GM04504 (cell line): Measurements from ENCODE around the gene MEG3.

Source experiments
- DNase-seq: peaks from one replicate; pipeline ENCODE4 v3.0.0-alpha.2; 2012; ENCODE audit warnings: low read depth

The MEG3 gene

GRCh38 chr14:100846309-100846859 lies 20.5 kb downstream of the MEG3 start:
- DNase-seq = no peak

DNA sequence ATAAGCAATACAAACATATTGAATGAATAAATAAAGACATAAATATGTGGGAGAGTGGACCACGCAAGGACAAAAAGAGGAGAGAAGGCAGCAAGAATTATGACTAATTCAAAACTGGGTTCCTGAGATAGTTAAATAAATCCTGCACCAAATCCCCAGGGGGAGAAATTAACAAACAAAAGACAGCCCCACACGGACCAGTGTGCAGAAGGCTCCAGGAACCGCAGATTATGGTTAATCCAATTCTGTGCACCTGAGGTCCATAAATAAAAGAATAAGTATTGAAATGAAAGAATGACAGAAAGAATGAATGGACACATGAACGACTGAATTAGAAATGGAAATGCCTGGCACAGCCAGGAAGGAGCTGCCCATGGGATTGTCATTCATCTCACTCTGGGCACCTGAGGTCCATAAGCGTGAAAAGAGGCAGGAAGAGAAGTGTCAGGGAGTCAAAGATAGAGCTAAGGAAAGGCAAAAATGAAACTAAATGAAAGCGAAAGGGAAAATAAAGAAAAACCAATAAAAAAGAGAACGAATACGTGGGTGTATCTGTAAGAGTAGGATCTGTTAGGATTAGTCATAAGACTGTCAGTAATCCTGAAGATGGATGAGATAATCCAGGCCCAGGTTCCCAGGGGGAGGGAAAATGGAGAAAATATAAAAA lies 23.3 kb downstream of the MEG3 start:
- DNase-seq = no peak

GRCh38 chr14:100850841-100851585 lies 25.1 kb downstream of the MEG3 start:
- no peak for DNase-seq

- no peak for DNase-seq
Measured at GRCh38 chr14:100851586-100851916, 25.6 kb downstream of the MEG3 start.

DNA sequence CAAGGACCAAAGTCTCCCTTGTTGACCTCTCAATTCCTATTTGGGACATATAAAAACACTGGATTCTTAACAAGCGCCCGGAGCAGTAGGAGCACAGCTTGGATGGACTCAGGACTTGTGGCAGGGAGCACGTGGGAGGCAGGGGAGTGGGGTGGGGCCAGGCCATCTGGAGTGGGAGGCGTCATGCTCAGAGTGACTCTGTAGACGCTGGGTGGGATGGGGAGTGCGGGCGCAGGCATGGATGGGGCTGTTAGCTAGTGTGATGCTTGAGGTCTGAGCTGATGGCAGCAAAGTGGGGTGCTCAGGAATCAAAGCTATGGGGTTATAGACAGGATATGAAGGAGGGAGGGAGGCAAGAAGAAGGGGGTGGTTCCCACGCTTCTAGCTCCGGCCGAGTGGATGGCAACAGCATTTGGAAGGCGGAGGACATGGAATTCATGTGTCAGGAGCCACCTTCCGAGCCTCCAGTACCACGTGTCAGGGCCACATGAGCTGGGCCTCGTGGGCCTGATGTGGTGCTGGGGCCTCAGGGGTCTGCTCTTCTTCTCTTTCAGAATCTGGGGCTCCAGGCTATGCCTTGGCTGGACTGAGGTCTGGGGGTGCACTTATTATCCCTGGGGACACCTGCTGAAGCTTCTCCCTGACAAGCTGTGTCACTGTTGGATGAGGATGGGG lies 26.2 kb downstream of the MEG3 start:
- no peak for DNase-seq

DNA sequence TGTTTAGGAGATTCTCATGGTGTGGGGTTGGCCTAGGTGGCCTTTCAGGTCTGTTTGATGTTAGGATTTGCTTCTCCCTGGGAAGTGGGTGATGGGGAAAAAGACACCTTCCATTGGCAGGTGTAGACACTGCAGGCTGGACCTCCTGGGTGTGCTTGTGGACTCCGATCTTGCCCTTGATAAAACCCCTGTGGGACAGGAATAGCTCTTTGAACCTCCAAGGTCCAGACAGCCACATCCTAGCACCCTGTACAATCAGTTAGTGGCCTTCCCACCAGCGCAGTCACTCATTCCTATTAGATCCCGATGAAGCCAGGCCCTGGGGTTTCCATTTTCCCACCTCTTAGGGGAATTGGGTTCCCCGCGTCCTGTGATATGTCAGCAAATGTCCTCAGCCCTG lies 28.5 kb downstream of the MEG3 start:
- DNase-seq = no peak

GRCh38 chr14:100855256-100855930 lies 29.5 kb downstream of the MEG3 start:
- DNase-seq = no peak

- DNase-seq = no peak
Measured at GRCh38 chr14:100856056-100856950, 30.4 kb downstream of the MEG3 start.

GRCh38 chr14:100857233-100857922 lies 31.5 kb downstream of the MEG3 start:
- no peak for DNase-seq

- DNase-seq = no peak
Measured at GRCh38 chr14:100857923-100858837, 32.3 kb downstream of the MEG3 start.

DNA sequence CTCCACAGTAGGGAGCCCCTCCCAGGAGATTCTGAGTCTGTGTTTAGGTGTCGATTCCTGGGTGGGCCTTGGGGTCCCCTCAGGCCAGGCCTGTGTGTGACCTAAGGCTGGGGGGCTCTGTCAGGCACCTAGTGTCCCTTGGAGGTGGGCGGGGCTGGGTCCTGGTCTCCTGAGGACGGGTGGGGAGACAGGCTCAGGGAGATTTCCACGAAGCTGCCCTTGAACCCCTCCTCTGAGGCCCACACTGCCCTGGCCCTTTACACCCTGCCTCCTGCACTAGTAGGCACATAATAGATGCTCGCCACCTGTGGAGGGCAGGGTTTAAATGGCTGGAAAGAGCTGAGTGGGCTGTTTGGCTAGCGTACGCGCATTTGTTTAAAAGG lies 32.9 kb downstream of the MEG3 start:
- no peak for DNase-seq

DNA sequence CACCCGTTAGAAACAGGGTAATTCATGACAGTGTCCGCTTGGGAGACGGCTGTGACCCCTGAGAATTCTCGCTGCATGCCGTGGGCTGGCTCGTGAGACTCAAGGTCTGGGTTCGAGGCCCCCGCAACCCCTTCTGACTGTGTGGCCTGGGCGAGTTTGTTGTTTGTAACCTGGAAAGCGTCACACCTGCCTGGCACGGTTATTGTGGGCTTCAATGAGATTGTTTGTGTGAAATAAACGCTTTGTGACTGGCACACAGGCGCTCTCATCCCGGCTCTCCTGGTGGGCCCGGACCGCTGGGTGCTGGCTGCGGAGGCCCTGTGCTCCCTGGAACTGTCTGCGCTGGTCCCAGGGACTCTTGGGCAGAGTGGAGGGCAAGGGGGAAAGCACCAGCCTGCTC lies 33.9 kb downstream of the MEG3 start:
- DNase-seq = no peak

DNA sequence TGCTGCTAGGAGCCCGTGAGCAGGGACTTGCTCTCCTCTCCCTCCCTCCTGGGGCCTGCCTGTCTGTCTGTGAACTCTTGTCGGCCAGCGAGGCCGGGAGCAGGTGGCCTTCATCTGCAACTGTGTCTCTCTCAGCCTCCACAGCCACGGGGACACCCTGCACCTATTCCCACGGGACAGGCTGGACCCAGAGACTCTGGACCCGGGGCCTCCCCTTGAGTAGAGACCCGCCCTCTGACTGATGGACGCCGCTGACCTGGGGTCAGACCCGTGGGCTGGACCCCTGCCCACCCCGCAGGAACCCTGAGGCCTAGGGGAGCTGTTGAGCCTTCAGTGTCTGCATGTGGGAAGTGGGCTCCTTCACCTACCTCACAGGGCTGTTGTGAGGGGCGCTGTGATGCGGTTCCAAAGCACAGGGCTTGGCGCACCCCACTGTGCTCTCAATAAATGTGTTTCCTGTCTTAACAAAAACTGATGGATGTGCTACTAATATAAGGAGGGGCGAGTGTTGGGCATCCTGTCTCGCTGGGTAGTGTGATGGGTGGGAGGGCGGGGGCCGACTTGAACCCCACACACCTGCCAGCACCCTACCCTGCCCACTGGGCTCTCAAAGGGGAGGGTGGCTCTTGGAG lies 34.8 kb downstream of the MEG3 start:
- no peak for DNase-seq

DNA sequence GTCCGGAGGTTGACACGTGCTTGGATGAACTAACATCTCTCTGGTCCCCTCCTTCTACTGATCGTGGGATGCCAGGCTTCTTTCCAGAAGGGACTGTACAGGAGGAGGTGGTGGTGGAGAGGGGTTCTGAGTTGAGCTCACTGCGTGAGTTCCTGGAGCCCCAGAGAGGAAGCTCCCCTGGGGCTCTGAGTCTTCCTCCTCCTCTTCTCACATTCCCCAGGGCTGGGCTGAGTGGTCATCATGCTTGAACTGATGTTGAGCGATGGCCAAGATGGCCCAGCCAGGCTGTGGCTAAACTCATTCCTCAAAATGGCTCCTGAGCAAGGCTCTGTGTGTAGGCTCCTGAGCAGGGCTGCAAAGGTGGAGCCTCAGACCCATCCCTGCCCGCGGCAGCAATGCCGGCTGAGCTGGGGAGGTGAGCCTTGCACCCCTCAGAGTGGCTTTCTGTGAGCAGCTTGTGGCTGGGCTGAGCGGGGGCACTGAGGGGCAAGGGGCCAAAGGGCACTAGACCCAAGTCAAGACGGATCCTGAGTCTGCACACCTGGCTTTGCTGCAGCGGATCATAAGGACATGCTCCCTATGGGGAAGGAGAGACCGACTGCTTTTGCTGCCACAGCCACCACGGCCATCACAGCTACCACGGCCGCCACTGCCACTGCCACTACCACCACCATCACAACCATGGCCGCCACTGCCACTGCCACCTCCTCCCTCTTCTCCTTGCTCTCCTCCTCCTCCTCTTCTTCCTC lies 35.4 kb downstream of the MEG3 start:
- no peak for DNase-seq

DNA sequence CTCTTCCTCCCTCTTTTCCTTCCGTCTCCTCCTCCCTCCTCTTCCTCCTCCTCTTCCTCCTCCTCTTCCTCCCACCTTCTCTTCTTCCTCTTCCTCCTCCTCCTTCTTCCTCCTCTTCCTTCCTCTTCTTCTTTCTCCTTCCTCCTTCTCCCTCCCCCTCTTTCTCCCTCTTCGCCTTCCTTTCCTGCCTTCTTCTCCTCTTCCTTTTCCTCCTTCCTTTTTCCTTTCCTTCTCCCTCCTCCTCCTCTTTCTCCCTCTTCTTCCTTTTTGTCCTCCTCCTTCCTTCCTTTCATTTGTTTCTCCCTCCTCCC lies 36.0 kb downstream of the MEG3 start:
- DNase-seq = no peak

DNA sequence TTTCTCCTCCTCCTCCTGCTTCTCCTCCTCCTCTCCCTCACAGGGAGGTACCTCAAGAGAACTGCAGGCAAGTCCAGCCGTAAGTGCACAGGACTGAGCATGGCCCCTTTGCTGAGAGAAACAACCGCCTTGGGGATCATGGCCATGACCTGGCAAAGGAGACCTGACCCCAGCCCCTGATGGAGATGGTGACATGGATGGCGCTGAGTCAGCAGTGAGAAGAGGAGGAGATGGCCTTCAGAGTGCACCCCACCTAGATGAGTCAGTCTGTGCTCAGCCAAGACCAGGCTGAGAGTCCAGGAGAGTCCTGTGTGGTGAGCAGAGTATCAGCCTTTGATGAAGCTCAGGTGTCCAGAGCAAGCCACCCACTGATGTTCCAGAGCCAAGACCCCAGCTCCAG lies 36.4 kb downstream of the MEG3 start:
- DNase-seq = no peak

- no peak for DNase-seq
Measured at GRCh38 chr14:100862793-100863192, 36.9 kb downstream of the MEG3 start.

GRCh38 chr14:100864206-100864605 lies 38.3 kb downstream of the MEG3 start:
- no peak for DNase-seq
